ENCODE measurements around the gene KLHL29. TPM values are rescaled to one million over a fixed set of nuclear protein-coding genes. Genes with fewer than 3 reads are reported as not detected.
A peak's percentile ranks its signal among the peaks of the same experiment; 100 is the strongest.

The KLHL29 gene
- total and polyA plus RNA-seq, 2 experiments from 2014 or later: 1.5 to 6.5 TPM

DNA sequence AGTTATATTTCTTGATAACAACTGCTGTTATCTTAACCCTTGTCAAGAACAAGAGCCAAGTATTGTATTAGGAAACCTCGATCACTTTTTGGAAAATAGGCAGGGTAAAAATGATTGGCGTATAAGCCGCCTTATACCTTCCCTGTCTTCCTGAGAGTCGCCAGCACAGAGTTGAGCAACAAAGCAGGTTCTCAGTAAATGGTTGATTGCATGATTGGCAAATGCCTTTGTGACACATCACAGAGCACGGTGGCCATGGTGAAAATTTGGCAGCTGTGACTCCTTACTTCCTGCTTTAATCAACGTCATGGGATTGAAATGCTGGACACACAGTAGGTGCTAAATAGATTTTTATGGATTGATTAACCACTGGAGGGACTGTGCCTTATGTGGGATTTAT lies 3.9 kb upstream of the KLHL29 start:
- H3F3A ChIP-seq (replicated peaks; ENCODE audit: low read depth): no peaks in the 10 kb centered on the region
- H3K9me2 ChIP-seq (ENCODE audit: insufficient read depth): no peaks in the 10 kb centered on the region
- no peak overlapping the region for H3K27ac ChIP-seq (ENCODE audit: low read depth)
- H3K4me2 ChIP-seq: no peak overlapping the region
- DNase-seq (ENCODE audit: low spot score) (no peak), ATAC-seq (no peak)
- H3K9me3 Mint-ChIP-seq: no peaks in the 10 kb centered on the region
- H3K79me2 ChIP-seq (replicated peaks; ENCODE audit: insufficient read depth): no peaks in the 10 kb centered on the region
- peaks cover 15% of the 10 kb centered on the region for H3K4me1 Mint-ChIP-seq
- no peak overlapping the region for H3K4me3 Mint-ChIP-seq
- no peaks in the 10 kb centered on the region for H3K36me3 ChIP-seq (ENCODE audit: insufficient read depth)
- H3K36me3 Mint-ChIP-seq (ENCODE audit: low read depth): no peaks in the 10 kb centered on the region; the same call in 2 of the 3 replicates
- H3K27me3 ChIP-seq (ENCODE audit: insufficient read depth): peaks cover 39% of the 10 kb centered on the region
- H3K4me1 ChIP-seq (ENCODE audit: insufficient read depth): no peaks in the 10 kb centered on the region; the same call in 1 of the 2 replicates
- H3K4me3 ChIP-seq: no peak overlapping the region
- H3K27ac Mint-ChIP-seq: no peak overlapping the region; the same call in 1 of the 2 replicates
- H2AFZ ChIP-seq: peak overlapping the region; percentile 93; the same call in 1 of the 2 replicates
- no peaks in the 10 kb centered on the region for H4K20me1 ChIP-seq (replicated peaks; ENCODE audit: insufficient read depth)
- peaks cover 21% of the 10 kb centered on the region for H3K27me3 Mint-ChIP-seq (ENCODE audit: insufficient read depth, low read depth, poor library complexity)
- TF ChIP-seq ZNF114 (CRISPR knock-in tag; IDR thresholded peaks at IDR 0.05) (no peak), EZH2phosphoT487 (IDR thresholded peaks at IDR 0.05; ENCODE audit: unreplicated experiment) (no peak), CREB1 (CRISPR knock-in tag; IDR thresholded peaks at IDR 0.05; ENCODE audit: low read depth) (no peak), REST (IDR thresholded peaks at IDR 0.05; ENCODE audit: unreplicated experiment) (no peak), NANOG (IDR thresholded peaks at IDR 0.05; ENCODE audit: borderline replicate concordance) (no peak), STAT1 (IDR thresholded peaks at IDR 0.05; ENCODE audit: unreplicated experiment) (no peak)
- TF ChIP-seq, protein P1, sequence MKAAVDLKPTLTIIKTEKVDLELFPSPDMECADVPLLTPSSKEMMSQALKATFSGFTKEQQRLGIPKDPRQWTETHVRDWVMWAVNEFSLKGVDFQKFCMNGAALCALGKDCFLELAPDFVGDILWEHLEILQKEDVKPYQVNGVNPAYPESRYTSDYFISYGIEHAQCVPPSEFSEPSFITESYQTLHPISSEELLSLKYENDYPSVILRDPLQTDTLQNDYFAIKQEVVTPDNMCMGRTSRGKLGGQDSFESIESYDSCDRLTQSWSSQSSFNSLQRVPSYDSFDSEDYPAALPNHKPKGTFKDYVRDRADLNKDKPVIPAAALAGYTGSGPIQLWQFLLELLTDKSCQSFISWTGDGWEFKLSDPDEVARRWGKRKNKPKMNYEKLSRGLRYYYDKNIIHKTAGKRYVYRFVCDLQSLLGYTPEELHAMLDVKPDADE (IDR thresholded peaks at IDR 0.05): no peak

- H3K4me1 Mint-ChIP-seq: peaks cover 15% of the 10 kb centered on the region
These were observed 3.5 kb upstream of the KLHL29 start for GRCh38 chr2:23381485-23381884.

More at GRCh38 chr2:23381485-23381884, 3.5 kb upstream of the KLHL29 start:
- Histone ChIP-seq H3K27ac (ENCODE audit: low read depth) (no peak overlapping the region), H3F3A (replicated peaks; ENCODE audit: low read depth) (no peaks in the 10 kb centered on the region), H3K4me1 (ENCODE audit: insufficient read depth) (no peaks in the 10 kb centered on the region; the same call in 1 of the 2 replicates), H3K27me3 (ENCODE audit: insufficient read depth) (peaks cover 43% of the 10 kb centered on the region), H3K9me2 (ENCODE audit: insufficient read depth) (no peaks in the 10 kb centered on the region), H3K79me2 (replicated peaks; ENCODE audit: insufficient read depth) (no peaks in the 10 kb centered on the region), H2AFZ (no peak overlapping the region), H3K4me2 (no peak overlapping the region), H4K20me1 (replicated peaks; ENCODE audit: insufficient read depth) (no peaks in the 10 kb centered on the region), H3K4me3 (no peak overlapping the region), H3K36me3 (ENCODE audit: insufficient read depth) (no peaks in the 10 kb centered on the region)
- H3K27ac Mint-ChIP-seq: no peak overlapping the region
- no peaks in the 10 kb centered on the region; the same call in 2 of the 3 replicates for H3K36me3 Mint-ChIP-seq (ENCODE audit: low read depth)
- TF ChIP-seq EZH2 (IDR thresholded peaks at IDR 0.05; ENCODE audit: low read depth, unreplicated experiment) (no peak), STAT1 (IDR thresholded peaks at IDR 0.05; ENCODE audit: unreplicated experiment) (no peak), ZNF114 (CRISPR knock-in tag; IDR thresholded peaks at IDR 0.05) (no peak), EZH2phosphoT487 (IDR thresholded peaks at IDR 0.05; ENCODE audit: unreplicated experiment) (no peak), CREB1 (CRISPR knock-in tag; IDR thresholded peaks at IDR 0.05; ENCODE audit: low read depth) (no peak), NANOG (IDR thresholded peaks at IDR 0.05; ENCODE audit: borderline replicate concordance) (no peak)
- TF ChIP-seq, protein P2, sequence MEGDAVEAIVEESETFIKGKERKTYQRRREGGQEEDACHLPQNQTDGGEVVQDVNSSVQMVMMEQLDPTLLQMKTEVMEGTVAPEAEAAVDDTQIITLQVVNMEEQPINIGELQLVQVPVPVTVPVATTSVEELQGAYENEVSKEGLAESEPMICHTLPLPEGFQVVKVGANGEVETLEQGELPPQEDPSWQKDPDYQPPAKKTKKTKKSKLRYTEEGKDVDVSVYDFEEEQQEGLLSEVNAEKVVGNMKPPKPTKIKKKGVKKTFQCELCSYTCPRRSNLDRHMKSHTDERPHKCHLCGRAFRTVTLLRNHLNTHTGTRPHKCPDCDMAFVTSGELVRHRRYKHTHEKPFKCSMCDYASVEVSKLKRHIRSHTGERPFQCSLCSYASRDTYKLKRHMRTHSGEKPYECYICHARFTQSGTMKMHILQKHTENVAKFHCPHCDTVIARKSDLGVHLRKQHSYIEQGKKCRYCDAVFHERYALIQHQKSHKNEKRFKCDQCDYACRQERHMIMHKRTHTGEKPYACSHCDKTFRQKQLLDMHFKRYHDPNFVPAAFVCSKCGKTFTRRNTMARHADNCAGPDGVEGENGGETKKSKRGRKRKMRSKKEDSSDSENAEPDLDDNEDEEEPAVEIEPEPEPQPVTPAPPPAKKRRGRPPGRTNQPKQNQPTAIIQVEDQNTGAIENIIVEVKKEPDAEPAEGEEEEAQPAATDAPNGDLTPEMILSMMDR (conservative IDR thresholded peaks at IDR 0.05; ENCODE audit: low read depth in 2 of 2): no peak
- no peaks in the 10 kb centered on the region for H3K9me3 Mint-ChIP-seq
- H3K4me3 Mint-ChIP-seq: no peak overlapping the region
- H3K27me3 Mint-ChIP-seq (ENCODE audit: insufficient read depth, low read depth, poor library complexity): peaks cover 25% of the 10 kb centered on the region
- ATAC-seq: no peak
- no peak for DNase-seq (ENCODE audit: low spot score)
